ENCODE data around the gene BARD1. TPM values are rescaled to one million over a fixed set of nuclear protein-coding genes. Genes with fewer than 3 reads are reported as not detected.

Gene BARD1
- total RNA-seq, 6 donors from 2014 or later: 4.4 to 15.0 (median 10.6) TPM

GRCh38 chr2:214810671-214811070, 1.2 kb upstream of the BARD1 start:
- Histone ChIP-seq H3K4me3 (peak overlapping the region in 3 of 4 donors; percentile 72 to 94 (median 83)), H3K36me3 (no peaks in the 10 kb centered on the region), H3K4me1 (peaks cover 10 to 24% (median 13%) of the 10 kb centered on the region in 4 donors), H3K27ac (peak overlapping the region in 3 of 4 donors; percentile 87 to 94 (median 87)), H3K27me3 (no peaks in the 10 kb centered on the region), H3K9me3 (no peaks in the 10 kb centered on the region)
- 45 to 50% methylated on average over 14 of the region's 14 CpGs for WGBS, 2 donors
- DNase-seq: no peak
- TF ChIP-seq POLR2A (IDR thresholded peaks at IDR 0.05) (no peak), EP300 (IDR thresholded peaks at IDR 0.05) (no peak), POLR2AphosphoS5 (IDR thresholded peaks at IDR 0.05) (no peak), CTCF (IDR thresholded peaks at IDR 0.05) (no peak)
- no peak for ATAC-seq (ENCODE audit: low FRiP score in 2 of 2)

- H3K4me1 ChIP-seq: peaks cover 10 to 24% (median 13%) of the 10 kb centered on the region in 4 donors
- DNase-seq (peak; percentile 99 to 100), ATAC-seq (ENCODE audit: low FRiP score in 2 of 2) (peak; percentile 97 to 99)
- peak overlapping the region; percentile 60 to 94 (median 78) for H3K4me3 ChIP-seq
- TF ChIP-seq EP300 (IDR thresholded peaks at IDR 0.05): no peak
- TF ChIP-seq POLR2AphosphoS5 (IDR thresholded peaks at IDR 0.05): peak in 1 of 2 donors; percentile 66
- no peak for TF ChIP-seq CTCF (IDR thresholded peaks at IDR 0.05)
- TF ChIP-seq POLR2A (IDR thresholded peaks at IDR 0.05): peak in 3 of 4 donors; percentile 39 to 68 (median 59)
- H3K36me3 ChIP-seq: no peaks in the 10 kb centered on the region
- no peaks in the 10 kb centered on the region for H3K27me3 ChIP-seq
- WGBS, 2 donors: 2 to 4% methylated on average over 15 to 37 of the region's 63 CpGs
- H3K9me3 ChIP-seq: no peaks in the 10 kb centered on the region
- peak overlapping the region; percentile 81 to 94 (median 87) for H3K27ac ChIP-seq
These were observed 475 bp upstream of the BARD1 start for GRCh38 chr2:214809751-214810564.

DNA sequence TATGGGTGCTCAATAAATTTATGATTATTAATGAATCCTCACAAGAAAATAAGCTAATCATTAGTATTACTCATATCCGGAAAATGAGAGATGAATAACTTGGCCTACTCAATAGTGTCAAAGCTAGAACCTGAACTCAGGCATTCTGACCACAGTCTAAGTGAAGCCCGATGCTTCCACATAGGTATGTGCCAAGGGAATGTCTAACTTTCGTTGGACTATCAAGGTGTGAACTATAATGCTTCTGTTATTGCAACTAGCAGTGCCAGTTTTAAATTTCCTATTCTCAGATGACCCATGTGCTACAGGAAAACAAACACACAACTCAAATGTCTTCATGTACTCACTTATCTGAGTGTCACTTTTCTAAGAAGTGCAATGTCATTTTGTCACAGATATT, 1.8 kb downstream of the BARD1 start:
- ATAC-seq (ENCODE audit: low FRiP score in 2 of 2): no peak
- TF ChIP-seq POLR2AphosphoS5 (IDR thresholded peaks at IDR 0.05) (no peak), POLR2A (IDR thresholded peaks at IDR 0.05) (no peak), EP300 (IDR thresholded peaks at IDR 0.05) (no peak), CTCF (IDR thresholded peaks at IDR 0.05) (no peak)
- Histone ChIP-seq H3K4me1 (peaks cover 10 to 24% (median 13%) of the 10 kb centered on the region in 4 donors), H3K27ac (peak overlapping the region; percentile 81 to 94 (median 87)), H3K4me3 (peak overlapping the region; percentile 15 to 94 (median 78)), H3K27me3 (no peaks in the 10 kb centered on the region), H3K9me3 (no peaks in the 10 kb centered on the region), H3K36me3 (no peaks in the 10 kb centered on the region)
- WGBS, 2 donors: 18 to 37% methylated on average over 3 of the region's 3 CpGs
- DNase-seq: no peak

DNA sequence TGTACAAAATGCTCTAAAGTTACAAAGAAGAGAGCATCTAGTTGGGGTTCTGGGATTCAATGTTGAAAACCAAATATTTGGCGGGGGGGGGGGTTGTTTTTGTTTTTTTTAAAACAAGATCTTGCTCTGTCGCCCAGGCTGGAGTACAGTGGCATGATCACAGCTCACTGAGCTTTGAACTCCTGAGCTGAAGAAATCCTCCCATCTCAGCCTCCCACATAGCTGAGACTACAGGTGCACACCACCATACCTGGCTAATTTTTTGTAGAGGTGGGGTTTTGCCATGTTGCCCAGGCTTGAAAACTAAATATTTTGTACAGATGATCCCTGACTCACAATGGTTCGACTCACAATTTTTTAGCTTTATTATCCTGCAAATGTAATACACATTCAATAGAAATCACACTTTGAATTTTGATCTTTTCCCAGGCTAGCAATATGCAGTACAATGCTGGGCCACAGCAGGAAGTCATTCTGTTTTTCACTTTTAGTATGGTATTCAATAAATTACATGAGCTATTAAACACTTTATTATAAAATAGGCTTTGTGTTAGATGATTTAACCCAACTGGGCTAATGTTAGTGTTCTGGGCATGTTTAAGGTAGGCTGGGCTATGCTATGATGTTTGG, 7.6 kb downstream of the BARD1 start:
- Histone ChIP-seq H3K4me3 (no peak overlapping the region), H3K9me3 (no peaks in the 10 kb centered on the region), H3K27me3 (no peaks in the 10 kb centered on the region), H3K27ac (no peak overlapping the region), H3K4me1 (peaks cover 0 to 10% (median 4%) of the 10 kb centered on the region in 4 donors), H3K36me3 (no peaks in the 10 kb centered on the region)
- WGBS, 2 donors: 78 to 96% methylated on average over 3 of the region's 3 CpGs
- no peak for DNase-seq
- ATAC-seq (ENCODE audit: low FRiP score in 2 of 2): no peak
- TF ChIP-seq CTCF (IDR thresholded peaks at IDR 0.05) (no peak), POLR2AphosphoS5 (IDR thresholded peaks at IDR 0.05) (no peak), POLR2A (IDR thresholded peaks at IDR 0.05) (no peak), EP300 (IDR thresholded peaks at IDR 0.05) (no peak)

Data from upper lobe of left lung (tissue), 6 donors.